Kidney tubule cell (primary cell): ENCODE data around the gene DKK1.
A peak's percentile ranks its signal among the peaks of the same experiment; 100 is the strongest.
"Not testable (repeated sequence)": the region's sequence is repeated elsewhere in the genome, so short reads cannot be mapped to it uniquely, and the experiment has no call there.

Experiments used
- DNase-seq: peaks from one replicate; pipeline ENCODE4 v3.0.0-alpha.2; 2018; ENCODE audit warnings: low spot score

Gene DKK1

DNA sequence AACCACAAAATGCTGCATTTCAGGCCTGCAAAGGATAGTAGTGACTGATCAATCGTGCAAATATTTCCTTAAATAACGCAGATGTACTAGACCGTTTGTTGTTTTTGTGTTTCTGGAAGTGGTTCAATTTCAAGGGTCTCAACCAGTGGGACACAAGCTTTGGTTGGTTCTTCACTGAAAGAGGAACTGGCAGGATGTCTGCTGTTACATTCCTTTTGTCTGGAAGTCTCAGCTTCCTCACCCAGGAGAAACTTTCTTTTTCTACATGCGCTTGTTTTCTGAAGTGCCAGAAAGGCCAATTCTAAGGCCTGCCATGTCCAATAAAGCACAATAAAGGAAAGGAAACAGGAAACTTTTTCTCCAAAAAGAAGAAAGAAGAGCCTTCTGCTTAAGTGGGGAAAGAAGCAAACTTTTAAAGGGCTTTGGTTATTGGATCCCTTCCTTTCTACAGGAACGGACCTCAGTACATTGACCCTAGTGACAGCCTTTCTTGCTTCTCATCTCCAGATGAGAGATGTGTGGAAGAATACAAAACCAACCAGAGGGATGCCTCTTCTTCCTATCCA, 4.1 kb downstream of the DKK1 start:
- DNase-seq = no peak

GRCh38 chr10:52318822-52319464, 4.9 kb downstream of the DKK1 start:
- peak; percentile 91 for DNase-seq

DNA sequence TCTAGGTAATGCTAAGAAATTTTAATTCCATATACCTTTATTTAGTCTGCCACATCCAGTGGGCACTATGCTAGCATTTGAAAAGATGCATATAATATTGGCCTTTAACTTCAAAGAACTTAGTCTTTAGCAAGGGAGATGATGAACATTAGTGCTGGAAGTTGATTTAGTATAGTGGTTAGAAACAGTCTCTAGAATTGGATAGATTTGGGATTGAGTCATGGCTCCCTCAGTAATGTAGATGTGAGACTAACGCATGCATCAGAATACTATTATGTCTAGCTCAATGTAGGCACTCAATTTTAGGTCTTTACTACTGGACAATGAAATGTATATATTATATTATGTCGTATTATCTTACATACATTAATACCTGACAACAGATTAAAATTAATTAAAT, 5.8 kb downstream of the DKK1 start:
- DNase-seq = no peak

GRCh38 chr10:52322323-52322722, 8.2 kb downstream of the DKK1 start:
- no peak for DNase-seq

GRCh38 chr10:52322936-52323335, 8.9 kb downstream of the DKK1 start:
- no peak for DNase-seq

GRCh38 chr10:52326382-52326781, 12.3 kb downstream of the DKK1 start:
- no peak for DNase-seq

DNA sequence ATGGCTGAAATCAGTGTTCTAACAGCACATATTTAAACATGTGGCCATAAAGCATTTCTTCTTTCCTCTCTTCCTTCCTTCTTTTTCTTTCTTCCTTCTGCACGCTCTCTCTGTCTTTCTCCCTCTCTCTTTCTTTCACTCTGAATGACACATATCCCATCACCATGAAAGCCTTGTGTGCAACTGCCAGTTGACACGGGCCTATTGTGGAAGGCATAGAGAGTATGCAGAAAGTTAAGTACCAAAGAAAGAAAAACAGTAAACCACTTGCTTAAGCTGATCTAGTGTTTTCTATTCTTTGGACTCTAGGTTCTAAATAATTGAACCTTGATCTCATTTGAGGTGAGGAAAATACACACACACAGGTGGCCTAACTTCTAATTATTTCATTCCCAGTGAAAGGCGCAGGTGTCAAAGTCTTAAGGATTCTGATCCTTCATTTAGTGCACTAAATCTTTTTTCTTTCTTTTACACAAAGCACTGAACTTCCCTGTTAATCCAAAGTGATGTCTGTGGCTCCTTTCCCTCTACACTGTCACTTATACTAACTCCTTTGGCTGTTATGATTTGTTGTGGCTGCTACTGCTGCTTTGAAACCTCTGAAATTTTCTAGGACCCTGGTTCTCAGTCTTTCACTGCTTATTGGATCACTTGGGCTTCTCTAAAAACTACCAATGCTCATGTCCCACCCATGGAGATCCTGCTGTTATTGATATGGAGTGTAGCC, 17.7 kb downstream of the DKK1 start:
- DNase-seq = no peak

DNA sequence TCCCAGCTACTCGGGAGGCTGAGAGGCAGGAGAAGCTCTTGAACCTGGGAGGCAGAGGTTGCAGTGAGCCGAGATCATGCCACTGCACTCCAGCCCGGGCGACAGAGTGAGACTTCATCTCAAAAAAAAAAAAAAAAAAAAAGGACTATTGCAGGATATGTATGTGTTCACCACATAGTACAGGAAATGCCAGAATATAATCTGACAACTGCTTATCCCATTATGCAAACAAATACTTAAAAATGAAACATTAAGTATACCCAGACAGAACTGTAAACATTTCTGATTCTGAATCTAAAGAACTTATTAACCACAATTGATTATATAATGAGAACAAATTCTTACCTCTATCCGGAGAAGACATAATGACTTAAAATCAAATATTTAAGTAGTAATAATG, 18.7 kb downstream of the DKK1 start:
- no peak for DNase-seq

GRCh38 chr10:52334595-52334994, 20.5 kb downstream of the DKK1 start:
- DNase-seq = peak; percentile 47

DNA sequence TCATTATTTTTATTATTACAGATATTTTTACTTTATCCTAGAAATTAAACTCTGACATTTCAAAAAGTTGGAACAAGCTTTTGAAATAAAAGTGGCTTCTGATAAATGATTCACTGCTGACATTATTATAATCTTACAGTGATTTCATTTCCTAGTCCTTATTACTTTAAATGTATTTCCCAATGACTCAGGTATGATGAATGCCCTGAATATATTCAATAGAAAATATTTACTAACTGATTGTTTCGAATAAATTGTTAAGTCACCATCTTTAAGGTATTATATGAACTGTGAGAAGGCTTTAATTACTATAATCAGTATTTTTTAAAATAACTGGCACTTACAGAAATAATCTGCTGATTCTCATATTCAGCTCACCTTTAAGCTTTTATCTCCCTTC, 21.6 kb downstream of the DKK1 start:
- peak; percentile 31 for DNase-seq

DNA sequence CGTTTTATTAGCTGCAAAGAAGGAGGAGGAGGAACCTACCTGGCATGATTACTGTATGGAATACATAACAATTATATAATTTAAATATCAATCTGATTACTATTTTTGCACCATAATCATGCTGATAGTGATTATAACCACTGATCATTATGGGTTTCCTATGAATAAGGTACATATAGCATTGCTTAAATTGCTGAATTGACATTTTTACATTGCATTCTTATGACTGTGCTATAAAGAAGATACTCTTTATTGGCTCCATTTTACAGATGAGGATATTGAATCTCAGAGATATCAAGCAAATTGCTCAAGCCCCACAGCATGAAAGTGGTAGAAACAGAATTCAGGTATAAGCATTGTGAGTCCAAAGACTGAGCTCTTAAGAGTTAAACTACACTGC, 23.1 kb downstream of the DKK1 start:
- no peak for DNase-seq

- no peak for DNase-seq
Observed at GRCh38 chr10:52343439-52343838, 29.4 kb downstream of the DKK1 start.

DNA sequence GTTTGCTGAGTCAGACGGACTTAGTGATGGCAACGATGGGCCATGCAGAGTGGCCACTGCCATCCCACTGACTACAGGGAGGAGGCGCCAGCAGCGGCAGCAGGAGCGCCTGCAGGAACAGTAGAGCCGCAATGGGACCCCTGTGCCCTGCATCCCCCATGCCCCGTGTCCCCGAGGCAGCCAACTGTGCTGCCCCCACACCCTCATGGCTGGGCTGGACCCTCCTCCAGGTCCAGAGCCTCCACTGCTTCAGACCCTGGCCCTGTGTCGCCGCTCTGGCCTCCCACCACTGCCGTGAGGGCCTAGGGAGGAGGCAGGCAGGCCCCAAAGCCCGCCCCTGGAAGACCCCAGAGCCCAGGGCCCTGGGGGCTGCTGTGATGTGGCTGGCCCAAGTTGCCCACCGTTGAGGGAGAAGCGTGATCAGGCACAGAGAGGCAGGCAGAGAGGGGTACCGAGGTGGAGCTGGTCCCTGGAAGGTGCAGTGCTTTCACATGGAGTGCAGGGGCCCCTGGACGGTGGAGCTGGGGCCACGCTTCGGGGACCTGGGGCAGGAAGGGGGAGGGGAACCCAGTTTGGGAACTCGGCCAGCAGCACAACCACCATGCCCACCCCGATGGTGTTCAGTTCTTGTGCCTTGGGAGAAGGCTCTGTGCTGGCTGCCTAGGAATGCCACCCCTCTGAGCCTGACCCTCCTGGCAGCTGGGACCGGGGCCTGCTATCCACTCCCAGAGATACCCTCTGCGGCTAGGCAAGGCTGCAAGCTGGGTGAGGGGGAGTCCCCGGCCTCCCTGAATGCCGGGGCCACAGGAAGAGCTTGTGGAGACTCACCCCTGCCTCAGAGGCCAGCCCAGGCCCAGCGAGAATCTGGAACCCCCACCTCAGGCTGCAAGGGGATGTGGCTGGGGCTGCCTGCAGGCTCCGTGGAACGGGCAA, 32.6 kb downstream of the DKK1 start:
- no peak for DNase-seq

DNA sequence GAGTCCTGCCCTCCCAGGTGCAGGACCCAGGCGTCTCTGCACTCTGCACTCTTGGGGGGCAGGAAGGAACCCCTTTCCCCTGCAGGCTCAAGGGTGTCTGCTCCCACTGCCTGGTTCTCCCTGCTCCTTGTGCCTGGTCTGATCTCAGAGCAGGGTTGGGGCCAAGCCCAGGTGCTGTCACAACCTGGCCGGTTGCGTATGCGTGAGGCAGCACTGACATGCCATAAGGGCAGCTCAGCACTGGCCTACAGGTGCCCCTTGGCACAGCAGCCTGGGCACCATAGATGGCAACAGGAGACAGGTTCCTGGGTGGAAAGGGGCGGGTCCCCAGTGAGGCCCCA, 33.2 kb downstream of the DKK1 start:
- DNase-seq = no peak

DNA sequence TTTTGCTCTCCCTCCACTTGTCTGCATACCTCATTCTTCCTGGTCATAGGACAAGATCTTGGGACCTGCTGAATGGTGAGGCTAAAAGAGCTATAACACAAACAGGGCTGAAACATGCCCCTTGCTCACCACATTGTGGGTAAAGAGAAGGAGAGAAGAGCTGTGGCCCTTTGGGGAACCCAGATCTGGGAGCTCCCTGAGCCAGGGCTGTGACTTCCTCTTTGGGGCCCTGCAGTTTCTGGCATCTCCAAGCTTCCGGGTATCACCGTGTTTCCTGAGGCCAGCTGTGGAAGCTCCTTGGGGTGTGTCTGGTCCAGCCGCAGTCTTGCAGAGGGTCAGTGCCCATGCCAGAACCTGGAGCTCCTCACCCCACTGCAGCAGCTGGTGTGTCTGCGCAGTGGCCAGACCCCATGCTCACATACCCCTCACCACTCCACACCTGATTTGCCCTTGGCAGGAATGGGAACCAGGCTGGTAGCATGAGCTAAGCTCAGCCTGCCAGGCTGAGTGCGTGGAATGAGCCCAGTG, 34.0 kb downstream of the DKK1 start:
- DNase-seq = no peak

DNA sequence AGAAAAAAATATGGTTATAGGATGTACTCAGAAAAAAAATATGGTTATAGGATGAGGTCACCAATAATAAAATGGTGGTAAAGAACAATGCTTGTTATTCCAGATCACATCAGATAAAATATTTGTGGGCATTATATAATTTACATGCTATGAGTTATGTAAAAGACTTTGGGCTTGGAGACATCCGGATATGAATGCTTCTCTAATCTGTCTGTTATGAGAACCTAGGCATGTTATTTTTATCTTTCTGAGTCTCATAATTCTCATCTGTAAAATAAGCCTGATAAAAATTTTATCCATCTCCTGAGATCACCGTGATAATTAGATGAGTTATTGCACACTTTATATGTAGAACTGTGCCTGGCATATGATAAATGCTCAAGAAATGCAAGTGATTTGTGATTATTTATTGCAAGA, 37.8 kb downstream of the DKK1 start:
- DNase-seq = no peak

DNA sequence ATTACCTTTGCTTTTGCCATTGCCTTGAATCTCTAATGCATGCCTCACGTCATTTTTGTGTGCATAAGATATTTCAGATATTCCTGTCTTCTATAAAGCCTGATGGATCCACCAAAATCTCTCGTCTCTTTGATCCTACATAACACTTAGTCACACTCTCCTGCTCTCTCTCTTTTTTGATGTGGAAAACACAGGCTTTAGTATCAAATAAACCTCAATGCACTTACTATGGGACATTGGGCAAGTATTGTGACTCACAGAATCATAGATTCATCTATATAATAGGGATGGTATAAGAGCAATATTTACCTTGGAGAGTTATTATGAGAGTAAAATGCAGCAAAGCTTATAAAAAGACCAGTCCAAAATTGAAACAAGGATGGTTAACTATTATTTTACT, 39.1 kb downstream of the DKK1 start:
- DNase-seq = no peak

DNA sequence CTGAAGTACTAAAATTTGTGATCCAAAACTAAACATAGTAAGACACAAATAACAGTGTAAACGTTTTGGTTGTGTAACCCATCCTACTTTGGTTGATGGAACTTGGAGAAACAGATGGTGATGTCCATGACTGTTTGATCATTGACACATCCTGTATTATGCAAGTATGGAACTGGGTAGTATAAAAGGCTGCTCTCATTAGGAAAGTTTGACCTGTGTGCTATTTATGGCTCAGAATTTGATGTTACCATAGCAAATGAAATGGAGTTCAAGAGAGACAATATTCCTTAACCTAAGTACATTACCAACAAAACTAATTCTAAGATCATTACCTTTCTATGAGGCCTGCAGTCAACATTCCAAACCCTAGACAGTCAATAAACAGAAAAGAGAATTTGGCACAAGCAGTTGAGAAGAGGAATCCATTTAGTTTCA, 39.9 kb downstream of the DKK1 start:
- no peak for DNase-seq

GRCh38 chr10:52357971-52358370, 43.9 kb downstream of the DKK1 start:
- DNase-seq = no peak

DNA sequence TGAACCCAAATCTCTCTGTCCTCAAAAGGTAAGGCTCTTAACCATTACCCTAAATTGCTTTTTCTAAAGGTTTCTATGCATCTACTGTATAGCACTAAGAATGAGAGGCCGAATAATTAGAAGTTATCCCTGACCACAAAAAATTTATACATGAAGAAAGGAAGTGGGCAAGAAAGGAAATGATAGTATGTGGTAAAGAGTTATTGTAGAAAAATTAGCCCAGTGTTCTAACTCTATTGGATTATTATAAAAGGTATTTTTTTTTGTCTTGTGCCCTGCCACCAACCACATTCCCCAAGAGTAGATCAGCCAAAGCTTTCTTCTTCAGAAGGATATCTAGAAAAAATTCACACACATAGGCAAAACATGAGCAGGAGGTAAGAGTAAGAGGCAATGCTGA, 45.4 kb downstream of the DKK1 start:
- DNase-seq = no peak

- DNase-seq = not testable (repeated sequence)
Observed at GRCh38 chr10:52365547-52366432, 51.7 kb downstream of the DKK1 start.
